GM18520 (cell line): ENCODE measurements around the gene SBF2.

Source experiments
- ATAC-seq: cut with Tn5 transposase; IDR thresholded peaks from one replicate; pipeline ENCODE4 v1.9.1; 2021; ENCODE audit not compliant: unreplicated experiment

SBF2 gene

DNA sequence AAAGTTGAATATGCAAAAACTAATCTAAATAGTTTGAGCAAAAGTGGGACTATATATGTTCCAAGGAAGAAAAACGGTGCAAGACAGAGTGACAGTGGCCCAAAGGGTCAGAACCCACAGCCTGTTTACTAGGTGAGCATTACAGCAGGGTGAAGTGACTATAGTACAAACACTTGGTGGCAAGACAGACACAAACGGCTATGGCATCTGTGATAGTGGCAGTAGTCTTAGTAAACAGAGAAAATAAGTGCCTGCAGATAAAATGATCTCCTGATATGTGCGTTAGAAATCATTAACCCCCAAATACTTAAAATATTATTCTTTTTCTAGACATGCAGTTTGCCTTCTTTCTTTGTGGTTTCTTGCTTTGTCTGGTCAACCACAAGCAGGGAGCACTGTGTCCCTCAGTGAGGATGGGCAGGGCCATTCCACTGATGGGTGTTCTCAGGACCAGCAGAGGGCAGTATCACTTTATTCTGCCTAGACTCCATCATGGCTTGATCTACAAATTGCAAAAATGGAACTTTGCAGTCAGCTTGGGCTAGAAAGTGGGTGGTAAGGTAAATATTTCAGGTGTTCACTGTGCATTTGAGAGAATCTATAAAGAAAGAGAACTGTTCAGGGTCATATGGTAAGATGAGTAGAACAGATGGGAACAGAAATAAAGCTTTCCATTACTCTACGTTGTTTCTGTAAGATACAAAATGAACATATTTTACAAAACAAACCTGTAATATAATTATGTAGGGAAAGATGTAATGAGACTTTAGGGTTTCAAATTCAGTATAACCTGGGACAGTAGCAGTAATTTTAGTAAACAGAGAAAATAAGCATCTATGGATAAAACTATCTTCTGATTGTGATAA lies 431.9 kb downstream of the SBF2 start:
- ATAC-seq = peak; percentile 72

DNA sequence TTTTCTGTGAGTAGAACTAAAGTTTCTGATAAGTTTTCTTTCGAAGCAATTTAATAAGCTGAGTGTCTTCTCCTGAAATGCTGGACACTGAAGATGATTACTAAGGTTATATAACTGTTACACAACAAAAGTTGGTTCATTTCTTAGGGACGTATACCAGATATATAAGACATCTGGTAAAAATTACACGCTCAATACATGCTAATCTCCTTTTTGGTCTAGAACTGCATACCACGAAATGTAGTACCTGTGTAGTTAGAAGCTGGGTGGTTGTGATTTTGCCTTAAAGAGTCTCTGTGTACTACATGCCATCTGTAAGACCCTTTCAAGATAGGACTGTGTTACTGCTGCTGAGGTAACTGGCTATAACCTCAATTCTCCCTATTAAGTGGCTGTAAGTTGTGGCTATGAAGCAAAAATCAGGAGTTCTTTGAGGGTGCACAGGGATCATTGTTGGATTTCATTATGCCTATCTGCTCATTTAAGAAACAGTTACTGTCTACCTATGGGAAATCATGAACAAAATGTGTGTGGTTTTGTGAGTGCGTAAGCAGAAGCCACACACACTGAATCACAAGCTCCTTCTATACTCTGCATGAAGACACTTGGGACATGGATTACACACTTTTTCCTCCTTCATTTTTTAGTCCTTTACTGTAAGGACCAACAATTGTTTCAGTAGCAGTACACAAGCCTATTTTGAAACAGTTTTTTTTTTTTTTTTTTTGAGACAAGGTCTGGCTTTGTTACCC lies 434.3 kb downstream of the SBF2 start:
- ATAC-seq = no peak

DNA sequence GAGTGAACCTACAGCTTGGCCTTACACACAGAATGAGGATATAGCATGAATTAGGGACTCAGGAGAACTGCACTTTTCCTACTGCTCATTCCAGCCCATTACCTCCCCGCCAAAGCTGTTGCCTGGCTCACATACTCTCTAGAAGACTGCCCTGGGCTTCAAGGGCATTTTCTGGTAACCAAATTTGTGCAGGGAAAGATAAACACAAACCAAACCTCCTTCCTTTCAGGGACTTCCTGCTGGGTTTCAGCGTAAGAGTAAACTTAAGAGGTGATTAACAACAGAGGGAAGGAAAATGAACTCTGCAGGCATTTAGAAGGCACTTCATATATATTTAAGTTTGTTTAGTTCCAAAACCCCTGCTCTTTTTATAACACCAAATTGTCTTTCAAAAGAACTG lies 435.2 kb downstream of the SBF2 start:
- no peak for ATAC-seq

DNA sequence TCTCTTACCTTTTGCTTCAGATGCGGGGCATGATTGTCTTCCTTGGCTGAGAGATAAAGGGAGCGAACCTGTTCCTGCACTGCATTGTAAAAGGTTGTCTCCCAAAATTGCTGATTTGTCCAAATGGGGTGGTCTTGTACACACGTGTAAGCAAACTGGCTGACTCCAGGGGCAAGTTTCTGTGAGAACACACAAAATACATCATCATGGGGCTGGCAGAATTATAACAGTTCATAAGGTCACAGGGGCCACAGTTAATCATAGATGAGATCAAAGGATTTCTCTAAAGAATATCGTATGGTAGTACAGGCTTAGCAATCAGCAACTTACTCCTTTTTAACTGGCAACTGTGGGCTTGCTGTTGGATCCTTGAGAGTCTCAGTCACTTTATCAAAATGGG lies 435.8 kb downstream of the SBF2 start:
- ATAC-seq = no peak

- ATAC-seq = no peak
These were observed 438.3 kb downstream of the SBF2 start for GRCh38 chr11:9855579-9856287.

- no peak for ATAC-seq
These were observed 440.0 kb downstream of the SBF2 start for GRCh38 chr11:9853929-9854552.

GRCh38 chr11:9852465-9852864 lies 441.6 kb downstream of the SBF2 start:
- no peak for ATAC-seq

- ATAC-seq = no peak
These were observed 442.7 kb downstream of the SBF2 start for GRCh38 chr11:9851366-9851765.

DNA sequence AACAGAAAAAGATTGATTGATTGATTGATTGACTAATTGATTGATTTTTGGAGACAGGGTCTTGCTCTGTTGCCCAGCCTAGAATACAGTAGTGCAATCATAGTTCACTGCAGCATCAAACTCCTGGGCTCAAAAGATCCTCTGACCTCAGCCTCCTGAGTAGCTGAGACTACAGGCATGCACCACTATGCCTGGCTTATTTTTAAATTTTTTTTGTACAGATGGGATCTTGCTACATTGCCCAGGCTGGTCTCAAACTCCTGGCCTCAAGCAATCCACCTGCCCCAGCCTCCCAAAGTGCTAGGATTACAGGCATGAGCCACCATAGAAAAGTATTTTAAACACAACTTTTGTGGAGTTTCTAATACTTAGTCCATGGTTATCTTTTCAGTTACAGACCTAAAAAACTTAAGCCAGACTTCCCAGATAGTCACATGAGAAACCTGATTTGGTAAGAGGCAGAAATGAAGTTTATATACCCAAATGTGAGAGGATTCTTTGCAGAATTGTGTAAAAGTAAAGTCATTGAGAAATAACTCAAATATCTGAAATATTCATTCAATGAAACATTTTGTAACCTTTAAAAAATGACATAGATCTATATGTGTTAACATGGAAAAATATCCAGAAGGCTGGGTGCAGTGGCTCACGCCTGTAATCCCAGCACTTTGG lies 443.7 kb downstream of the SBF2 start:
- ATAC-seq = no peak

- no peak for ATAC-seq
These were observed 444.6 kb downstream of the SBF2 start for GRCh38 chr11:9849389-9849788.

DNA sequence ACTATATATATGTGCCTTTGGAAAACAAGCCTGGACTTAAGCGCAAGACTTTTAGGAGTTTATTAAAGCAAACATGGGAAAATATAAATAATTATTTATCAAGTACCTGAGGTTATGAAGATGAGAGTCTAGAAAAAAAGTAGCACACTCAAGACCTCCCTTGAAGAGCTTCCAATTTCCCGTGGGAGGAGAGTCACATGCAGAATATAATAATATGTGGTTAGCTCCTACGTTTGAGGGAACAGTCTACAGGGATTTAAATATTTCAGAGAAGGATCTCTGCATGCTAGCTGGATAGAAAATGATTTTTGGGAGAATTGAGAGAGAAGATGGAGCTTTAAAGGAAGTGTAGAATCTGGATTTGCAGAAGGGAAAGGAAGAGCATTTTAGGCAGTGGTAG lies 446.4 kb downstream of the SBF2 start:
- ATAC-seq = no peak

- ATAC-seq = no peak
These were observed 451.1 kb downstream of the SBF2 start for GRCh38 chr11:9842923-9843322.

DNA sequence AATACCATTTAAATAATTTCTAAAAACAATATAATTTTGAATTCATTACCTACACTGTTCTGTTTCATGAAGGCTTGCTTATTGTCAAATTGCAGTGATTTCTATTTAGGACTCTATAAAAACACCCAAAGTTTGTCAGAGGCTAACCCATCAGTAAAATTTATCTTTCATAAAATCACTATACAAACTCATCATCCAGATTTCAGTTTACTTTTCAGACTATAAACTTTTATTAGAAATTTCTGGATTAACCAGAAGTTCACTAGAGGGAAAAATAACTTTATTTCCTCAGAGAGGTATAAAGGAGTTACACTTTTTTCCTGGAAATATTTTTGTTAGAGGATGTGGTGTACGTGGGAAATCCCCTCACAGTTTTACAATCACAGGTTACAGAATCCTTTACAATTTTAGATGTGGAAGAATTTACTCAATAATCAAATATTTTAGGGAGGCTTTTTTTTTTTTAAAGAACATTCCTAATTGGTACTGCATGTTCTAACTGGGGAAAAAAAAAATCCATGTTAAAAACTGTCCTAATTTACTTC lies 453.5 kb downstream of the SBF2 start:
- ATAC-seq = no peak

DNA sequence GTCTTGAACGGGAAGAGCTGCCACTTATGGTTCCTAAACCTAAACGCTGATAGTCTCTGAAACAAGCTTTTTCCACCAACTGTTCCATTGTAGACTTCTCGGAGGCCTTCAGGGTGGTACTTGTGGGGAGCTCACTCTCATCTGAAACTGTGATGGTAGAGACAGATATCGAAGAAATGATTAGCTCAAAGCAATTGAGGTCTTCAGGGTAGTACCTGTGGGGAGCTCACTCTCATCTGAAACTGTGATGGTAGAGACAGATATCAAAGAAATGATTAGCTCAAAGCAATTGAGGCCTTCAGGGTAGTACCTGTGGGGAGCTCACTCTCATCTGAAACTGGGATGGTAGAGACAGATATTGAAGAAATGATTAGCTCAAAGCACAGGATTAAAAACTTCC lies 454.5 kb downstream of the SBF2 start:
- no peak for ATAC-seq

DNA sequence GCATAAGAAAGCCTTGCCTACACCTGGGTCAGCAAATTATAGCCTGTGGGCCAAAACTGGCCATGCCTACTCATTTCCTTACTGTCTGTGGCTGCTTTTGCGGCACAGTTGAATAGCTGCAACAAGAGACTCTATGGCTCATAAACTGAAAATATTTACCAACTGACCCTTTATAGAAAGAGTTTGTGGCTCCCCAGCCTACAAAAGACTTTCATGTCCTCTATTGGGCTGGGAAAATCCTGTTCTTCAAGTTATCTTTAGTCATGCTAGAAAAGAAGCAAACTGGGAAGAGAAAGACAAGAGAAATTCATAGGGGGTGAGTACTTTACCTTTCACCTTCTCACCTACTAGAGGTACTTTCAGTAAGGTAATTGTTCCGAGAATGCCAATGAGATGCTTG lies 455.1 kb downstream of the SBF2 start:
- peak; percentile 60 for ATAC-seq

- ATAC-seq = no peak
These were observed 455.8 kb downstream of the SBF2 start for GRCh38 chr11:9838229-9838628.

DNA sequence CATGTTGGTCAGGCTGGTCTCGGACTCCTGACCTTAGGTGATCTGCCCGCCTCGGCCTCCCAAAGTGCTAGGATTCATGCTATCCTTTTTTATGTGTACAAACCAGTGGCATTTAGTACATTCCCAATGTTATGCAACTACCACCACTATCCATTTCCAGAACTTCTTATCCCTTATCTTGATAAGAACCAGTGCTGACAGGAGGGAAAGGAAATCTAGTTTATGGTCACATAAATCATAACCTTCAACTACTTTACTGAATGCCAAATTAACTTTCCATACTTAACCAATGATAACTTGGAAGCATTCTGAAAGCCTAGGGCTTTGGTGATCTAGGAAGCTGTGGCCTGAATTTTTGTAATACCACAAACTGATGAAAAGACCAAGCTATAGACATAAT lies 459.7 kb downstream of the SBF2 start:
- no peak for ATAC-seq

DNA sequence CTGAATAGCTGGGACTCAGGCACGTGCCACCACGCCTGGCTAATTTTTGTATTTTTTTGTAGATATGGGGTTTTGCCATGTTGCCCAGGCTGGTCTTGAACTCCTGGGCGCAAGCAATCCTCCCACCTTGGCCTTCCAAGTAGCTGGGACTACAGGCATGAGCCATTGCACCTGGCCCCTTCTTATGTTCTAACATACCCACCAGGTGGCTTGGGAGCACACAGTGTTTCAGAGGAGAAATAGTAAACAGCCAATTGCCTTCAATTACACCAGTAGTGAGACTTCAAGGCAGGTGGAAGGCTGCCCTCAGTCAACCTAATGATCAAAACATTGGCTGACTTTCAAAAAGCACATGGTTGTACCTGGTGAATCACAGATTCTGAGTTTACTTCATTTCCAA lies 462.9 kb downstream of the SBF2 start:
- ATAC-seq = no peak

DNA sequence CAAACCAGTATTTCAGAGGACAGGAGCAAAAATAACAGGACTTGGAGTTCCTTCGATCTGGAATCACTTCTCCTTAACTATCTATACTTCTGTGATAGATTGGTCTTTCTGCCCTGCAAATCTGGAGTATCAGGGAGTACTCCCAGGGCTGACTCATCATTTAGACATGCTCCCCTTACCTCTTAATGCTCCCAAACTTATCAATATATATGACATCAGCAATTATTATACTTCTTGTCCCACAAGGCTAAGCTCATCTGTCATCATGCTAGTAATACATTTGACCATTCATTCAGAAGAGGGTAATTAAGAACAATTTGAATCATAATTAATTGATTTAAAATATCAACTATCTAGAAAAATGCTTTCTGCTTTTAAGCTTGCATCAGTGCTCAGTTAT lies 466.3 kb downstream of the SBF2 start:
- no peak for ATAC-seq

- ATAC-seq = no peak
These were observed 467.6 kb downstream of the SBF2 start for GRCh38 chr11:9826390-9826789.
